ENCODE data around the gene RASL10A. TPM values are rescaled to one million over a fixed set of nuclear protein-coding genes. Genes with fewer than 3 reads are reported as not detected.

RASL10A gene
- total RNA-seq, 2 donors from 2014 or later = 0.58 to 0.61 TPM

- ATAC-seq (replicated peaks) = no peak
- Mint-ChIP-seq H3K27me3 (no peaks in the 10 kb centered on the region), H3K36me3 (ENCODE audit: low read depth) (peaks cover 100% of the 10 kb centered on the region), H3K9me3 (no peaks in the 10 kb centered on the region), H3K4me1 (peaks cover 4% of the 10 kb centered on the region), H3K4me3 (no peak overlapping the region), H3K27ac (peak overlapping the region; percentile 58)
These were observed 24.3 kb downstream of the RASL10A start for GRCh38 chr22:29291215-29291614.

GRCh38 chr22:29290061-29290460 lies 25.4 kb downstream of the RASL10A start:
- ATAC-seq (replicated peaks) = no peak
- H3K27me3 Mint-ChIP-seq = no peaks in the 10 kb centered on the region
- peaks cover 100% of the 10 kb centered on the region for H3K36me3 Mint-ChIP-seq (ENCODE audit: low read depth)
- no peaks in the 10 kb centered on the region for H3K9me3 Mint-ChIP-seq
- no peak overlapping the region for H3K4me3 Mint-ChIP-seq
- H3K4me1 Mint-ChIP-seq = peaks cover 4% of the 10 kb centered on the region
- H3K27ac Mint-ChIP-seq = no peak overlapping the region

- ATAC-seq (replicated peaks) = no peak
These were observed 26.7 kb downstream of the RASL10A start for GRCh38 chr22:29288837-29289236.

GRCh38 chr22:29284196-29284595 lies 31.3 kb downstream of the RASL10A start:
- Mint-ChIP-seq H3K36me3 (ENCODE audit: low read depth) (peaks cover 100% of the 10 kb centered on the region), H3K4me3 (no peak overlapping the region), H3K4me1 (peaks cover 5% of the 10 kb centered on the region), H3K27me3 (no peaks in the 10 kb centered on the region), H3K27ac (no peak overlapping the region), H3K9me3 (no peaks in the 10 kb centered on the region)
- ATAC-seq (replicated peaks) = no peak

More at GRCh38 chr22:29288837-29289236, 26.7 kb downstream of the RASL10A start:
- Mint-ChIP-seq H3K9me3 (no peaks in the 10 kb centered on the region), H3K27me3 (no peaks in the 10 kb centered on the region), H3K4me1 (peaks cover 4% of the 10 kb centered on the region), H3K4me3 (no peak overlapping the region), H3K27ac (peak overlapping the region; percentile 49), H3K36me3 (ENCODE audit: low read depth) (peaks cover 100% of the 10 kb centered on the region)

- H3K27me3 Mint-ChIP-seq = no peaks in the 10 kb centered on the region
- no peak overlapping the region for H3K4me3 Mint-ChIP-seq
- H3K36me3 Mint-ChIP-seq (ENCODE audit: low read depth) = peaks cover 100% of the 10 kb centered on the region
- peaks cover 43% of the 10 kb centered on the region for H3K4me1 Mint-ChIP-seq
- H3K9me3 Mint-ChIP-seq = no peaks in the 10 kb centered on the region
- ATAC-seq (replicated peaks) = no peak
- H3K27ac Mint-ChIP-seq = peak overlapping the region; percentile 48
These were observed 37.6 kb downstream of the RASL10A start for GRCh38 chr22:29277927-29278326.

- H3K4me1 Mint-ChIP-seq = peaks cover 56% of the 10 kb centered on the region
- H3K27me3 Mint-ChIP-seq = no peaks in the 10 kb centered on the region
- H3K9me3 Mint-ChIP-seq = no peaks in the 10 kb centered on the region
- H3K36me3 Mint-ChIP-seq (ENCODE audit: low read depth) = peaks cover 100% of the 10 kb centered on the region
- peak overlapping the region; percentile 12 for H3K4me3 Mint-ChIP-seq
- no peak for ATAC-seq (replicated peaks)
- H3K27ac Mint-ChIP-seq = peak overlapping the region; percentile 55
These were observed 39.5 kb downstream of the RASL10A start for GRCh38 chr22:29275819-29276565.

GRCh38 chr22:29275167-29275566 lies 40.3 kb downstream of the RASL10A start:
- no peak for ATAC-seq (replicated peaks)
- Mint-ChIP-seq H3K27me3 (no peaks in the 10 kb centered on the region), H3K36me3 (ENCODE audit: low read depth) (peaks cover 100% of the 10 kb centered on the region), H3K9me3 (no peaks in the 10 kb centered on the region), H3K4me1 (peaks cover 64% of the 10 kb centered on the region), H3K4me3 (peak overlapping the region; percentile 10), H3K27ac (peak overlapping the region; percentile 55)

GRCh38 chr22:29272624-29273023 lies 42.9 kb downstream of the RASL10A start:
- peak overlapping the region; percentile 99 for H3K4me3 Mint-ChIP-seq
- peaks cover 98% of the 10 kb centered on the region for H3K36me3 Mint-ChIP-seq (ENCODE audit: low read depth)
- no peaks in the 10 kb centered on the region for H3K9me3 Mint-ChIP-seq
- no peak overlapping the region for H3K27ac Mint-ChIP-seq
- no peak for ATAC-seq (replicated peaks)
- peaks cover 64% of the 10 kb centered on the region for H3K4me1 Mint-ChIP-seq
- no peaks in the 10 kb centered on the region for H3K27me3 Mint-ChIP-seq

GRCh38 chr22:29270475-29271271 lies 44.8 kb downstream of the RASL10A start:
- peaks cover 63% of the 10 kb centered on the region for H3K4me1 Mint-ChIP-seq
- H3K36me3 Mint-ChIP-seq (ENCODE audit: low read depth) = peaks cover 94% of the 10 kb centered on the region
- no peak for ATAC-seq (replicated peaks)
- H3K27ac Mint-ChIP-seq = peak overlapping the region; percentile 100
- H3K9me3 Mint-ChIP-seq = no peaks in the 10 kb centered on the region
- peak overlapping the region; percentile 99 for H3K4me3 Mint-ChIP-seq
- H3K27me3 Mint-ChIP-seq = no peaks in the 10 kb centered on the region

GRCh38 chr22:29269731-29270474 lies 45.6 kb downstream of the RASL10A start:
- Mint-ChIP-seq H3K4me1 (peaks cover 55% of the 10 kb centered on the region), H3K9me3 (no peaks in the 10 kb centered on the region), H3K36me3 (ENCODE audit: low read depth) (peaks cover 86% of the 10 kb centered on the region), H3K4me3 (peak overlapping the region; percentile 99), H3K27ac (peak overlapping the region; percentile 100), H3K27me3 (no peaks in the 10 kb centered on the region)
- ATAC-seq (replicated peaks) = no peak

GRCh38 chr22:29269230-29269604 lies 46.3 kb downstream of the RASL10A start:
- H3K4me1 Mint-ChIP-seq = peaks cover 48% of the 10 kb centered on the region
- H3K27me3 Mint-ChIP-seq = no peaks in the 10 kb centered on the region
- H3K36me3 Mint-ChIP-seq (ENCODE audit: low read depth) = peaks cover 86% of the 10 kb centered on the region
- H3K4me3 Mint-ChIP-seq = peak overlapping the region; percentile 99
- H3K9me3 Mint-ChIP-seq = no peaks in the 10 kb centered on the region
- no peak for ATAC-seq (replicated peaks)
- H3K27ac Mint-ChIP-seq = peak overlapping the region; percentile 100

GRCh38 chr22:29268511-29269229 lies 46.8 kb downstream of the RASL10A start:
- Mint-ChIP-seq H3K9me3 (no peaks in the 10 kb centered on the region), H3K36me3 (ENCODE audit: low read depth) (peaks cover 81% of the 10 kb centered on the region), H3K4me3 (peak overlapping the region; percentile 99), H3K27ac (peak overlapping the region; percentile 100), H3K27me3 (no peaks in the 10 kb centered on the region), H3K4me1 (peaks cover 45% of the 10 kb centered on the region)
- peak; percentile 32 for ATAC-seq (replicated peaks)

- H3K36me3 Mint-ChIP-seq (ENCODE audit: low read depth) = peaks cover 74% of the 10 kb centered on the region
- H3K27ac Mint-ChIP-seq = peak within 1 kb of the TSS; percentile 100
- ATAC-seq (replicated peaks) = peak; percentile 90
- peak within 1 kb of the TSS; percentile 99 for H3K4me3 Mint-ChIP-seq
- H3K4me1 Mint-ChIP-seq = peaks cover 39% of the 10 kb centered on the region
- no peaks in the 10 kb centered on the region for H3K27me3 Mint-ChIP-seq
- no peaks in the 10 kb centered on the region for H3K9me3 Mint-ChIP-seq
These were observed 47.5 kb downstream of the RASL10A start, which contains the start of the genes EWSR1 and RHBDD3 for GRCh38 chr22:29267858-29268510. Gene EWSR1, plus strand, starts transcription at chr22:29268268. Its CDS starts 69 bp downstream, at chr22:29268337. Gene RHBDD3, minus strand, starts transcription at chr22:29267981. Its CDS starts 2,355 bp downstream, at chr22:29265626.

Measured in activated T-helper 17 cell treated with anti-CD3 and anti-CD28 coated beads, Interleukin-2, amount 50 U/mL, for 72 hours (primary cell).